HTR-8/SVneo (cell line): Measurements from ENCODE around the gene ZNF506.
"Not testable (repeated sequence)": the region's sequence is repeated elsewhere in the genome, so short reads cannot be mapped to it uniquely, and the experiment has no call there.

Experiments
- DNase-seq: peaks from one replicate; pipeline ENCODE4 v3.0.0; 2011; ENCODE audit warnings: low spot score, mixed read lengths; ENCODE audit not compliant: insufficient read length
- FAIRE-seq: peaks from 2 replicates; lab custom pipeline; 2011; peaks lifted over from hg19 to GRCh38; lab: Jason Lieb, UNC

The ZNF506 gene

DNA sequence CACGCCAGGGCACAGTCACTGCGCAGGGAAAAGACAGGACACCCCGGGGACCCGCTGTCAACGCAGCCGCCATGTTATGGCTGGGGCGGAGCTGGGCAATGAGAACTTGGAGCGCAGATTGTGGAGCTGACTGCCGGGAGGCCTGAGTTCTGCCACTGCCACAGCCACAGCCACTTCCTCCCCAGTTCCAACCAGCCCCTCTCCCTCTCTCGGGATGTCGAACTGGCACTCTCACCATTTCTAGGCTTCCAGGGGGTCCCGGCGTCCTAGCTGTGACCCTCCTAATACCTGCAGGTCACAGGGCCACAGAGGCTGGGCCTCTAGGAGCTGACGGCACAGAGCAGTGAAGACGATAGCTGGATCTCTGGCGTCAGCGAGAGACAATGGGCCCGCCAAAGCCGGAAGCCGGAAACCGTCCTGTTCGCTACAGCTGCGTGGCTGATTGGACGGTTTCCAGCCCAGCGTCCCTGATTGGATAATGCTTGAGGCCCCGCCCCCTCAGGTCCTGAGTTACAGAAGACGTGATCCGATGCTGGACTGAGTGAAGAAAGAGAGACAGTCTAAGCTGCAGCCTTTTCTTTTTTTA lies at the start of gene ZNF506:
TSS of gene ZNF506 (minus strand) at position 385 of the 586 bp plus-strand sequence. CDS start at position 238, 147 bp downstream.
- peak; percentile 92 for DNase-seq
- FAIRE-seq = peak; percentile 83

DNA sequence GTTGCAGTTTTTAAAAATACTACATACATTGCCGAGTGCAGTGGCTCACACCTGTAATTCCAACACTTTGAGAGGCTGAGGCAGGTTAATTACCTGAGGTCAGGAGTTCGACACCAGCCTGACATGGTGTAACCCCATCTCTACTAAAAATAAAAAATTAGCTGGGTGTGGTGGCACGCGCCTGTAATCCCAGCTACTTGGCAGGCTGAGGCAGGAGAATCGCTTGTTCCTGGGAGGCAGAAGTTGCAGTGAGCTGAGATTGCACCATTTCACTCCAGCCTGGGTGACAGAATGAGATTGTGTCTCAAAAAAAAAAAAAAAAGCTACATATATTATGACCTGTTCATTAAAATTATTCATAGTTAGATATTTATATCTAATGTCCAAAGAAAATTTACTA lies 48.5 kb upstream of the ZNF506 start:
- FAIRE-seq, DNase-seq: not testable (repeated sequence)

- DNase-seq (peak; percentile 1), FAIRE-seq (no peak)
Observed at GRCh38 chr19:19866611-19867248, 45.2 kb upstream of the ZNF506 start.

GRCh38 chr19:19865750-19866610 lies 44.4 kb upstream of the ZNF506 start, which contains the start of gene ZNF253:
Gene ZNF253, plus strand, starts transcription at chr19:19865882. Its CDS starts 115 bp downstream, at chr19:19865997.
- FAIRE-seq = peak; percentile 9
- peak; percentile 91 for DNase-seq

DNA sequence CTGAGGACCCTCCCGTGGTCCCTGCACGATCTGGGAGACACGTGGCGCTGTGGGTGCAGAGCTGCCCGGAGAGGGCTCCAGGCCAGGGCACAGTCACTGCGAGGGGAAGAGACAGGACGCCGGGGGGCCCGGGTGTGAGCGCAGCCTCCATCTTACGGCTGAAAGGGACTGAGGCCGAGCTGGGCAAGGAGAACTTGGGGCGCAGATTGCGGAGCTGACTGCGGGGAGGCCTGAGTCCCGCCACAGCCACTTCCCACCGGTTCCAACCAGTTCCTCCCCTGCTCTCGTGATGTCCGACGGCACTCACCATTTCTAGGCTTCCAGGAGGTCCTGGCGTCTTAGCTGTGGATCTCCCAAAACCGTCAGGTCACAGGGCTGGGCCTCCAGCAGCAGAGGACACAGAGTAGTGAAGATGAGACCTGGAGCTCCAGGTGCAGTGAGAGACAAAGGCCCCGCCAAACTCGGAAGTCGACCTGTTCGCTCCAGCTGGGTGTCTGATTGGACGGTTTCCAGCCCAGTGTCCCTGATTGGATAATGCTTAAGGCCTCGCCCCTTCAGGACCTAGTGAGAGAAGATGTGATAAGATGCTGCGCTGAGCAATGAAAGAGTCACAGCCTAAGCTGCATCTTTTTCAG lies 39.3 kb upstream of the ZNF506 start:
- FAIRE-seq (no peak), DNase-seq (no peak)

- DNase-seq = no peak
- no peak for FAIRE-seq
Observed at GRCh38 chr19:19858751-19859150, 37.2 kb upstream of the ZNF506 start.

DNA sequence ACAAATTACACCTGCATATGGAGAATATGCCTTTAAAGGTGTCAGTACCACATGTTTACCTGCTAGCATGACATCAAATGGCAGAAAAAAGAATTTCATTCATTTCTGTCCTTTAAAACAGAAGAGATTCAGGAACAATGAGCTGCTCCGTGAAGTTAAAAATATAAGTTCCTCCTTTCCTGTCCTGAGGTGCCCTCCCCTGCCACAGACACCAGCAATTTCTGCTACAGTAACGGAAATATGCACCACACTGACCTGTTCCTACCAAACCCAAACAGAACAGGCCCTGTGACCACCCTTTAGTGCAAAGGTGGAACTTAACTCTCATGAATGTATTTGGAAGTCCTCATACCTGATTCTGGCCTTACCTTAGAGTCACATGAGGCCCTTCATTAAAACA lies 30.2 kb upstream of the ZNF506 start:
- FAIRE-seq, DNase-seq: not testable (repeated sequence)

GRCh38 chr19:19849056-19849455 lies 27.5 kb upstream of the ZNF506 start:
- DNase-seq (no peak), FAIRE-seq (no peak)

GRCh38 chr19:19847781-19848180 lies 26.2 kb upstream of the ZNF506 start:
- DNase-seq (no peak), FAIRE-seq (no peak)

DNA sequence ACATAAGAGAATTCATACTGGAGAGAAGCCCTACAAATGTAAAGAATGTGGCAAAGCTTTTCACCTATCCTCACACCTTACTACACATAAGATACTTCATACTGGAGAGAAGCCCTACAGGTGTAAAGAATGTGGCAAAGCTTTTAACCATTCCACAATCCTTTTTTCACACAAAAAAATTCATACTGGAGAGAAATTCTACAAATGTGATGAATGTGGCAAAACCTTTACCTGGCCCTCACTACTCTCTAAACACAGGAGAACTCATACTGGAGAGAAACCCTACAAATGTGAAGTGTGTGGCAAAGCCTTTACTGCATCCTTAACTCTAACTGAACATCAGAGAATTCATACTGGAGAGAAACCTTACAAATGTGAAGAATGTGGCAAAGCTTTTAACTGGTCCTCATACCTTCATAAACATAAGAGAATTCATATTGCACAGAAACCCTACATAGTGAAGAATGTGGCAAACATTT lies 14.0 kb upstream of the ZNF506 start:
- FAIRE-seq (no peak), DNase-seq (no peak)

- no peak for FAIRE-seq
- DNase-seq = no peak
Observed at GRCh38 chr19:19826875-19827274, 5.3 kb upstream of the ZNF506 start.

DNA sequence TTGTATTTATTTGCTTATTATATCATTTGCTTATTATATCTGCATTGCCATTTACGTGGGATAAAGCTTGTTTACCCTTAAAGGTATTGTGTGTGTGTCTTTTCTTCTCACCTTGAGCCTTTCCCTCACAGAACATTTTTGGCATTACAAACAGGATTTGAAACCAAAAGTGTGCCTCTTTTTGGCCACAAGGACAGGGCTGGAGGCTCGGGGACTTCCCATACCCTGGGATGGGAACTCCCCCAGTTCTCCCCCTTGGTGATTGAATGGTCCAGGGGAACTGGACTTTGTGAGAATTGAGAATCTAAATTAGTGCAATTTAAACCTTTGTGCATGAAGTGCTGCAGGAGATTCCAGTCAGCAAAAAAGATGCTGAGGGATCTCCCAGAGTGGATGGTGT lies 2.4 kb upstream of the ZNF506 start:
- no peak for FAIRE-seq
- DNase-seq = no peak

GRCh38 chr19:19821976-19822375 lies 426 bp upstream of the ZNF506 start:
- FAIRE-seq, DNase-seq: not testable (repeated sequence)

DNA sequence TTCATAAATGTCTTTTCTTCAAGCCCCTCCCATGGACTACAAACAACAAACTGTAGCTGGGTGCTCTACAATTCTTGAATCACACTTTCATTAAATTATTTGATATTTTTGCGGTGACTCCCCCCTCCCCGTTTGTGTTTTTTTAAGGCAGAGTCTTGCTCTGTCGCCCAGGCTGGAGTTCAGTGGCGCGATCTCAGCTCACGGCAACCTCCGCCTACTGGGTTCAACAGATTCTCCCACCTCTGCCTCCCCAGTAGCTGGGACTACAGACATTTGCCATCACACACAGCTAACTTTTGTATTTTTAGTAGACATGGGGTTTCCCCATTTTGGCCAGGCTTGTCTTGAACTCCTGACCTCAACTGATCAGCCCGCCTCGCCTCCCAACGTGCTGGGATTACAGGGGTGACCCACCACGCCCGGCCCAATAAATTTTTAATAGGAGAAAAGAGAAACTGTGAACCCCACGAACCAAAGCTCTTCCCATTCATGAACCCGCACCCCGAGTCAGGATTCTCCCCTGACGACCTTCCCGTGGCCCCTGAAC lies 703 bp downstream of the ZNF506 start:
- FAIRE-seq = no peak
- no peak for DNase-seq

DNA sequence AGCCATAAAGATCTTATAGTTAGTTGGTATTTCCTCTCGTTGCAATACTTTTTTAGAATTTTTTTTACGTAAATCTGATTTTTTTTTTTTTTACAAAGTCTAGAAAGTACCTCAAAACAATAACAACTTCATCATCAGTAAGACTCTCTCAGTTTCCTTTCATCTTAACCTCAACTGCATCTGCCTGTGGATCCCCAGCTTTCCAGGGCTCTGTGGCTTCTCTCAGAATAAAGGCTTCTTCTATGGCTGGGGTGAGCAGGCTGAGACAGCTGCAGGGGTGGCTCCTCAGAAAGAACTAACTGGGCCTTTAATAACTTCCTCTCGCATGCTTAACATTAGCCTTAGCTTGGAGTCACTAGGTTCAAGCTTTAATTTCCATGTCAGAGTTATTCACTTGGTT lies 4.2 kb downstream of the ZNF506 start:
- FAIRE-seq (no peak), DNase-seq (no peak)

DNA sequence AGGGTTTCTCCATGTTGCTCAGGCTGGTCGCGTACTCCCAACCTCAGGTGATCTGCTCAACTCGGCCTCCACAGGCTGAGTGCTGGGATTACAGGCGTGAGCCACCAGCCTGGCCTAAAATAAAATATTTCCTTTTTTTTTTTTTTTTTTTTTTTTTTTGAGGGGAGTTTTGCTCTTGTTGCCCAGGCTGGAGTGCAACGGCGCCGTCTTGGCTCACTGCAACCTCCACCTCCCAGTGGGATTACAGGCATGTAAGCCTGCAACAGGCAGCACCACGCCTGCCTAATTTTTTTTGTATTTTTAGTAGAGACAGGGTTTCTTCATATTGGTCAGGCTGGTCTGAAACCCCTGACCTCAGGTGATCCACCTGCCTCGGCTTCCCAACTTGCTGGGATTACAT lies 4.9 kb downstream of the ZNF506 start:
- no peak for DNase-seq
- no peak for FAIRE-seq

DNA sequence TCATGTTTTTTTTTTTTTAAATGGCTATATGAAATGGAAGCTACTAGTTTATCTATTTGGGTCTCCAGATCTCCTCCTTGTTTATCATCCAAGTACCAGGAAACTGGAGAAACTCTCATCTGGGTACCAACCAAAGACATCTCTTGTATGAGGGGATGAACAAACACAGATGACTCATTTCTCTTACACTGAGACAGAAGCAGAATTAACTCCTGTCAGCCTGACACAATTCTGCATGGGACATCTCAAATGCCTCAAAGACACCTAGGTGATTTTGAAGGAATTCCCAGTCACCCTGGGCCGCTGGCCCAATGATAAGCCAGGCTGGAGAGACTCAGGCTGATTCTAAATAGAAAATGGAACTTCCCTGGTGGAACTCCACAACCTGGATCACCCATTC lies 9.6 kb downstream of the ZNF506 start:
- not testable (repeated sequence) for FAIRE-seq, DNase-seq

DNA sequence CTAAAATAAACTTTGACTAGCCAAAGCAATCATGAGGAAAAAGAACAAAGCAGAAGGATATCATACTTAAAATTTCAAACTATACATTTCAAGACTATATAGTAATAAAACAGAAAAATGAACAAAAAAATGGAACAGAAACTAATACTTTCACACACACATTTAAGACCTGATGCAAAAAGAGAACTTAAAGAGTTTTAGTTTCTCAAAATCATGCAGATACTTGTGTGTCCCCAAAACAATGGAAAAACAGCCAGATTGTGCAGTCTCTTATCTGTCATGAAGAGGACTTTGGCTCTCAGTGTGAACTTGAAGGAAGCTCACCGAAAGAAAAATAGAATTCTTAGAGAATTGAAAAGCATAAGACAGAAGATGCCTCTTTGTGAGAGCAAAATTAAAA lies 16.1 kb downstream of the ZNF506 start:
- no peak for FAIRE-seq
- DNase-seq = no peak

- FAIRE-seq (peak; percentile 16), DNase-seq (no peak)
Observed at GRCh38 chr19:19788015-19788414, 33.5 kb downstream of the ZNF506 start.

GRCh38 chr19:19785476-19785875 lies 36.1 kb downstream of the ZNF506 start:
- FAIRE-seq = not testable (repeated sequence)

More at GRCh38 chr19:19785476-19785875, 36.1 kb downstream of the ZNF506 start:
- not testable (repeated sequence) for DNase-seq
